BLaER1 treated with 17β-estradiol and CSF1 and Interleukin-3, amounts not matched to agents 10 nM and 100 nM (cell line): ENCODE results near the gene ANKRD28.
A peak's percentile ranks its signal among the peaks of the same experiment; 100 is the strongest.

Experiments used
- H3K27ac ChIP-seq, 11 experiments: shearing (Covaris generic); formaldehyde crosslinking; 2 replicates each; pipeline ENCODE4 v1.8.1; 2022
- H3K27me3 ChIP-seq, 11 experiments: shearing (Covaris generic); formaldehyde crosslinking; 2 replicates each; pipeline ENCODE4 v1.8.1; 2022
- H3K36me3 ChIP-seq, 11 experiments: shearing (Covaris generic); formaldehyde crosslinking; 2 replicates each; pipeline ENCODE4 v1.8.1; 2022
- H3K4me1 ChIP-seq, 10 experiments: shearing (Covaris generic); formaldehyde crosslinking; 2 replicates each; pipeline ENCODE4 v1.8.1; 2022
- H3K4me2 ChIP-seq, 11 experiments: shearing (Covaris generic); formaldehyde crosslinking; 2 replicates each; pipeline ENCODE4 v1.8.1; 2022
- H3K4me3 ChIP-seq, 10 experiments: shearing (Covaris generic); formaldehyde crosslinking; 2 replicates each; pipeline ENCODE4 v1.8.1; 2022
- H3K9ac ChIP-seq, 11 experiments: shearing (Covaris generic); formaldehyde crosslinking; 2 replicates each; pipeline ENCODE4 v1.8.1; 2022
- H3K9me3 ChIP-seq, 11 experiments: shearing (Covaris generic); formaldehyde crosslinking; replicated peaks in 1 of 11; 2 replicates each; pipeline ENCODE4 v1.8.1; 2022
- H4K20me1 ChIP-seq, 11 experiments: shearing (Covaris generic); formaldehyde crosslinking; 2 replicates each; pipeline ENCODE4 v1.8.1; 2022
- Cebpa-rat ChIP-seq, 11 experiments: shearing (Covaris generic); IDR thresholded peaks; 2 replicates each; pipeline ENCODE4 v1.8.1; 2022

Gene ANKRD28

GRCh38 chr3:15810702-15811101, 12.9 kb upstream of the ANKRD28 start:
- Histone ChIP-seq H3K9me3 (no peaks in the 10 kb centered on the region), H3K27me3 (no peaks in the 10 kb centered on the region), H3K27ac (peak overlapping the region in 4 of 11 experiments; percentile 13 to 29 (median 28); a peak in 4 of 22 replicates), H3K4me3 (no peak overlapping the region), H3K4me2 (no peak overlapping the region), H3K4me1 (peaks cover 11 to 53% (median 30%) of the 10 kb centered on the region in 10 experiments), H3K36me3 (peaks cover 0 to 4% (median 0%) of the 10 kb centered on the region in 11 experiments; a peak in 1 of 22 replicates), H4K20me1 (peaks cover 0 to 10% (median 0%) of the 10 kb centered on the region in 11 experiments; a peak in 2 of 22 replicates), H3K9ac (peak overlapping the region in 1 of 11 experiments; percentile 20; a peak in 1 of 22 replicates)
- TF ChIP-seq Cebpa-rat (IDR thresholded peaks at IDR 0.05) = no peak

GRCh38 chr3:15809313-15809712, 11.5 kb upstream of the ANKRD28 start:
- TF ChIP-seq Cebpa-rat (IDR thresholded peaks at IDR 0.05) = no peak
- H3K9me3 ChIP-seq = no peaks in the 10 kb centered on the region
- H3K4me2 ChIP-seq = peak overlapping the region in 6 of 11 experiments; percentile 25 to 55 (median 38); a peak in 12 of 22 replicates
- peaks cover 0 to 4% (median 0%) of the 10 kb centered on the region in 11 experiments; a peak in 1 of 22 replicates for H3K36me3 ChIP-seq
- H4K20me1 ChIP-seq = 0 out of 22 replicates have a peak, but pooled peaks cover 0 to 4% (median 0%) of the 10 kb centered on the region in 11 experiments
- H3K9ac ChIP-seq = no peak overlapping the region
- no peak overlapping the region for H3K4me3 ChIP-seq
- H3K27ac ChIP-seq = peak overlapping the region in 6 of 11 experiments; percentile 14 to 98 (median 63); a peak in 7 of 22 replicates
- peaks cover 25 to 65% (median 41%) of the 10 kb centered on the region in 10 experiments for H3K4me1 ChIP-seq
- H3K27me3 ChIP-seq = no peaks in the 10 kb centered on the region

GRCh38 chr3:15808679-15809310, 11.0 kb upstream of the ANKRD28 start:
- peak overlapping the region in 6 of 11 experiments; percentile 25 to 55 (median 38); a peak in 12 of 22 replicates for H3K4me2 ChIP-seq
- H3K4me3 ChIP-seq = no peak overlapping the region
- H3K9ac ChIP-seq = no peak overlapping the region
- H3K36me3 ChIP-seq = peaks cover 0 to 4% (median 0%) of the 10 kb centered on the region in 11 experiments; a peak in 1 of 22 replicates
- TF ChIP-seq Cebpa-rat (IDR thresholded peaks at IDR 0.05) = no peak
- H4K20me1 ChIP-seq = 0 out of 22 replicates have a peak, but pooled peaks cover 0 to 4% (median 0%) of the 10 kb centered on the region in 11 experiments
- peaks cover 25 to 70% (median 44%) of the 10 kb centered on the region in 10 experiments for H3K4me1 ChIP-seq
- H3K9me3 ChIP-seq = no peaks in the 10 kb centered on the region
- H3K27ac ChIP-seq = peak overlapping the region in 6 of 11 experiments; percentile 14 to 98 (median 91); a peak in 7 of 22 replicates
- H3K27me3 ChIP-seq = no peaks in the 10 kb centered on the region

GRCh38 chr3:15805756-15806266, 8.0 kb upstream of the ANKRD28 start:
- Histone ChIP-seq H3K9me3 (peaks cover 0 to 10% (median 0%) of the 10 kb centered on the region in 11 experiments; a peak in 6 of 22 replicates), H3K36me3 (peaks cover 0 to 4% (median 0%) of the 10 kb centered on the region in 11 experiments; a peak in 2 of 22 replicates), H3K27ac (peak overlapping the region; percentile 74 to 98 (median 86)), H3K4me1 (peaks cover 39 to 93% (median 60%) of the 10 kb centered on the region in 10 experiments), H3K9ac (peak overlapping the region in 8 of 11 experiments; percentile 39 to 80 (median 69); a peak in 16 of 22 replicates), H4K20me1 (no peaks in the 10 kb centered on the region), H3K27me3 (no peaks in the 10 kb centered on the region), H3K4me3 (peak overlapping the region in 3 of 10 experiments; percentile 9 to 27 (median 20); a peak in 4 of 20 replicates), H3K4me2 (peak overlapping the region; percentile 4 to 78 (median 56); a peak in 20 of 22 replicates)
- peak in 1 of 11 experiments; percentile 44; a peak in 2 of 22 replicates for TF ChIP-seq Cebpa-rat (IDR thresholded peaks at IDR 0.05)

- no peaks in the 10 kb centered on the region for H4K20me1 ChIP-seq
- H3K36me3 ChIP-seq = peaks cover 0 to 4% (median 0%) of the 10 kb centered on the region in 11 experiments; a peak in 2 of 22 replicates
- no peak overlapping the region for H3K4me3 ChIP-seq
- TF ChIP-seq Cebpa-rat (IDR thresholded peaks at IDR 0.05) = no peak
- peaks cover 0 to 10% (median 0%) of the 10 kb centered on the region in 11 experiments; a peak in 6 of 22 replicates for H3K9me3 ChIP-seq
- H3K4me2 ChIP-seq = peak overlapping the region; percentile 18 to 78 (median 64)
- no peaks in the 10 kb centered on the region for H3K27me3 ChIP-seq
- peak overlapping the region; percentile 74 to 98 (median 86); a peak in 21 of 22 replicates for H3K27ac ChIP-seq
- H3K9ac ChIP-seq = peak overlapping the region in 6 of 11 experiments; percentile 39 to 80 (median 75); a peak in 8 of 22 replicates
- H3K4me1 ChIP-seq = peaks cover 48 to 96% (median 69%) of the 10 kb centered on the region in 10 experiments
These were observed 6.8 kb upstream of the ANKRD28 start for GRCh38 chr3:15804553-15805095.

GRCh38 chr3:15803921-15804320, 6.1 kb upstream of the ANKRD28 start:
- H3K9ac ChIP-seq = no peak overlapping the region
- no peaks in the 10 kb centered on the region for H3K27me3 ChIP-seq
- peak overlapping the region in 5 of 11 experiments; percentile 66 to 78 (median 75); a peak in 4 of 22 replicates for H3K4me2 ChIP-seq
- peaks cover 0 to 4% (median 0%) of the 10 kb centered on the region in 11 experiments; a peak in 2 of 22 replicates for H3K36me3 ChIP-seq
- peaks cover 0 to 10% (median 0%) of the 10 kb centered on the region in 11 experiments; a peak in 6 of 22 replicates for H3K9me3 ChIP-seq
- no peak overlapping the region for H3K4me3 ChIP-seq
- H3K27ac ChIP-seq = peak overlapping the region in 6 of 11 experiments; percentile 5 to 98 (median 96); a peak in 8 of 22 replicates
- TF ChIP-seq Cebpa-rat (IDR thresholded peaks at IDR 0.05) = no peak
- no peaks in the 10 kb centered on the region for H4K20me1 ChIP-seq
- H3K4me1 ChIP-seq = peaks cover 44 to 94% (median 68%) of the 10 kb centered on the region in 10 experiments

- Histone ChIP-seq H3K9me3 (peaks cover 0 to 10% (median 0%) of the 10 kb centered on the region in 11 experiments; a peak in 6 of 22 replicates), H3K36me3 (no peaks in the 10 kb centered on the region; a peak in 1 of 22 replicates), H3K4me2 (peak overlapping the region in 10 of 11 experiments; percentile 27 to 78 (median 55); a peak in 19 of 22 replicates), H3K9ac (peak overlapping the region in 1 of 11 experiments; percentile 35; a peak in 2 of 22 replicates), H3K4me3 (no peak overlapping the region), H3K27me3 (no peaks in the 10 kb centered on the region), H3K27ac (peak overlapping the region in 10 of 11 experiments; percentile 1 to 98 (median 65); a peak in 16 of 22 replicates), H4K20me1 (no peaks in the 10 kb centered on the region), H3K4me1 (peaks cover 43 to 79% (median 68%) of the 10 kb centered on the region in 10 experiments)
- no peak for TF ChIP-seq Cebpa-rat (IDR thresholded peaks at IDR 0.05)
These were observed 3.5 kb upstream of the ANKRD28 start for GRCh38 chr3:15801298-15801697.

- Histone ChIP-seq H3K9ac (peak overlapping the region in 4 of 11 experiments; percentile 32 to 53 (median 41); a peak in 6 of 22 replicates), H4K20me1 (no peaks in the 10 kb centered on the region), H3K4me2 (peak overlapping the region; percentile 2 to 78 (median 51); a peak in 17 of 22 replicates), H3K4me1 (peaks cover 38 to 76% (median 64%) of the 10 kb centered on the region in 10 experiments), H3K4me3 (no peak overlapping the region), H3K27me3 (no peaks in the 10 kb centered on the region), H3K36me3 (no peaks in the 10 kb centered on the region; a peak in 1 of 22 replicates), H3K27ac (peak overlapping the region; percentile 24 to 98 (median 56); a peak in 18 of 22 replicates), H3K9me3 (peaks cover 0 to 10% (median 0%) of the 10 kb centered on the region in 11 experiments; a peak in 6 of 22 replicates)
- TF ChIP-seq Cebpa-rat (IDR thresholded peaks at IDR 0.05) = no peak
These were observed 3.0 kb upstream of the ANKRD28 start for GRCh38 chr3:15800780-15801179.
